Measurements from ENCODE around the gene RNF8. TPM values are rescaled to one million over a fixed set of nuclear protein-coding genes. Genes with fewer than 3 reads are reported as not detected.

RNF8 gene
- total RNA-seq (2022; extraction: Qiagen RNA extraction; ENCODE audit: low read depth), result 21.7 to 25.3 TPM (median 22.9 TPM) in 5 replicates

GRCh38 chr6:37353761-37354525 lies at the start of gene RNF8:
RNF8 (plus strand) TSS chr6:37353983; CDS start chr6:37354165, 182 bp downstream.

GRCh38 chr6:37432916-37433656 lies 79.3 kb downstream of the RNF8 start, which contains the start of gene CMTR1:
CMTR1 (plus strand) TSS chr6:37433221; CDS start chr6:37435630, 2,409 bp downstream.

Other genes with a start within 250 kb of the RNF8 start
- gene PIM1, start 183.8 kb upstream of the RNF8 start, total RNA-seq (2022; extraction: Qiagen RNA extraction; ENCODE audit: low read depth), result 13.9 to 20.7 TPM (median 20.5 TPM) in 5 replicates
- gene TBC1D22B, start 96.2 kb upstream of the RNF8 start, total RNA-seq (2022; extraction: Qiagen RNA extraction; ENCODE audit: low read depth), result 6.0 to 7.1 TPM (median 6.8 TPM) in 5 replicates
- 0.38 to 1.2 TPM (median 0.99 TPM) in 5 replicates for gene TMEM217, start 95.8 kb upstream of the RNF8 start, total RNA-seq (2022; extraction: Qiagen RNA extraction; ENCODE audit: low read depth)
- gene CMTR1, start 79.2 kb downstream of the RNF8 start, total RNA-seq (2022; extraction: Qiagen RNA extraction; ENCODE audit: low read depth), result 15.1 to 17.7 TPM (median 17.5 TPM) in 5 replicates
- gene CCDC167, start 145.9 kb downstream of the RNF8 start, total RNA-seq (2022; extraction: Qiagen RNA extraction; ENCODE audit: low read depth), result 42.1 to 54.4 TPM (median 46.6 TPM) in 5 replicates

Data from A549 treated with CpdA at 1 μM for 4 hours (cell line).